ENCODE results near the gene SEZ6. TPM values are rescaled to one million over a fixed set of nuclear protein-coding genes. Genes with fewer than 3 reads are reported as not detected.
A peak's percentile ranks its signal among the peaks of the same experiment; 100 is the strongest.

The SEZ6 gene
- total RNA-seq, 2 donors from 2014 or later = not detected

DNA sequence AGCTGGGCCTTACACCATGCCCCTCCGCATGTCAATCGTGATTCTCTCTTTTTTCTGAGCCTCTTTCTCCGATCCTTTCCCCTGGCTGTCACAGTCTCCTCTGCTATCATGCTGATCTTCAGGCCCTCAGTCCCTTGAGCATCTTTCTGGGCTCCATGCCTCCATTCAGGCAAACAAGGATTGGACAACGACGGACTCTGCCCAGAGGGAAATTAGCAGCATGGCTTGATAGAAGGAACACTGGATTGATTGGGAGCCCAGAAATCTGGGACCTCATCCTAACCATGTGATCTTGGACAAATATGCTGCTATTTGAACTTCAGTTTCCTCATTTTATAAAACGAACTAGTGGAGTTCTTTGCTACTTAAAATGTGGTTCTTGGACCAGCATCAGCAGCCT lies 35.0 kb downstream of the SEZ6 start:
- Histone ChIP-seq H3K4me3 (no peak overlapping the region), H3K27ac (no peak overlapping the region), H3K4me1 (peaks cover 37% of the 10 kb centered on the region), H3K36me3 (replicated peaks in 1 of 2; ENCODE audit: insufficient read depth in 1 of 2, low read depth in 2 of 2) (no peaks in the 10 kb centered on the region), H3K9me3 (no peaks in the 10 kb centered on the region), H3K27me3 (no peaks in the 10 kb centered on the region)
- no peak for TF ChIP-seq POLR2A (IDR thresholded peaks at IDR 0.05)
- TF ChIP-seq, protein P1, sequence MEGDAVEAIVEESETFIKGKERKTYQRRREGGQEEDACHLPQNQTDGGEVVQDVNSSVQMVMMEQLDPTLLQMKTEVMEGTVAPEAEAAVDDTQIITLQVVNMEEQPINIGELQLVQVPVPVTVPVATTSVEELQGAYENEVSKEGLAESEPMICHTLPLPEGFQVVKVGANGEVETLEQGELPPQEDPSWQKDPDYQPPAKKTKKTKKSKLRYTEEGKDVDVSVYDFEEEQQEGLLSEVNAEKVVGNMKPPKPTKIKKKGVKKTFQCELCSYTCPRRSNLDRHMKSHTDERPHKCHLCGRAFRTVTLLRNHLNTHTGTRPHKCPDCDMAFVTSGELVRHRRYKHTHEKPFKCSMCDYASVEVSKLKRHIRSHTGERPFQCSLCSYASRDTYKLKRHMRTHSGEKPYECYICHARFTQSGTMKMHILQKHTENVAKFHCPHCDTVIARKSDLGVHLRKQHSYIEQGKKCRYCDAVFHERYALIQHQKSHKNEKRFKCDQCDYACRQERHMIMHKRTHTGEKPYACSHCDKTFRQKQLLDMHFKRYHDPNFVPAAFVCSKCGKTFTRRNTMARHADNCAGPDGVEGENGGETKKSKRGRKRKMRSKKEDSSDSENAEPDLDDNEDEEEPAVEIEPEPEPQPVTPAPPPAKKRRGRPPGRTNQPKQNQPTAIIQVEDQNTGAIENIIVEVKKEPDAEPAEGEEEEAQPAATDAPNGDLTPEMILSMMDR (IDR thresholded peaks at IDR 0.05) = no peak
- DNase-seq = peak in 1 of 4 donors; percentile 25
- WGBS, 2 donors = 38 to 49% methylated on average over 6 of the region's 6 CpGs
- peak; percentile 39 for ATAC-seq
- intact Hi-C loops (cut with DNase I) = no loop called here

DNA sequence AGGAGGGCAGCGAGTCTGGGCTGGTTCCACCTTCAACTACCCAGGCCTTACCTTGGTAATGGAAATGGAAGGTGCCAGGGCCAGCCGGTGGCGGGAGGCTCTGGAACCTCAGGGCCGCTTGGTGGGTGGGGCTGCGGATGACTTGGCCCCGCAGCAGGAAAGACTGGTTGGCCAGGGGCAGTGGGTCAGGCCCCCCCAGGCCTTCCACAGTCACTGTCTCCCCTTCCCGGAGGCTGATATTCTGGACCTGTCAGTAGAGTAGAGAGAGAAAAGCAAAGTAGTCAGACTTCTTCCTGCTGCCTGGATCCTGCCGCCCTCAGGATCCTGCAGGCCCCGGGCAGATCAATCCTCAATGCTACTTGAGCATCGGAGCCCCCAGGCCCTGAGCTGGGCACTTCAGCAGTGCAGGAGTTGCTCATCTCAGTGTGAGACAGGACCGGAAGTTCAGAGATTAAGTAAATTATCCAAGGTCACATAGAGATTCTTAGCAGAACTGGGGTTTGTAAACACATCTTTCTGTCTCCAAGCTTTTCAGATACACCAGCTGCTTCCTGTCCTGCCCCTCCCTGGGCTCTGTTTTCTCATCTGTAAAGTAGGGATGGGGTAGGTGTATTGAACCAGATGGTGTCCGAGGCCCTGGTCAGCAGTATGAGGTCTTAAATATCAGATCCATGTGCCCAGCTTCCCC lies 36.0 kb downstream of the SEZ6 start:
- DNase-seq (no peak), ATAC-seq (no peak)
- no peaks in the 10 kb centered on the region for H3K9me3 ChIP-seq
- H3K27me3 ChIP-seq = no peaks in the 10 kb centered on the region
- WGBS, 2 donors = 60 to 78% methylated on average over 2 to 12 of the region's 12 CpGs
- H3K4me3 ChIP-seq = no peak overlapping the region
- intact Hi-C loops (cut with DNase I) = no loop called here
- no peak overlapping the region for H3K27ac ChIP-seq
- H3K36me3 ChIP-seq (replicated peaks in 1 of 2; ENCODE audit: insufficient read depth in 1 of 2, low read depth in 2 of 2) = no peaks in the 10 kb centered on the region
- H3K4me1 ChIP-seq = peaks cover 35% of the 10 kb centered on the region
- no peak for TF ChIP-seq POLR2A (IDR thresholded peaks at IDR 0.05)
- TF ChIP-seq, protein P1 (IDR thresholded peaks at IDR 0.05) = no peak

DNA sequence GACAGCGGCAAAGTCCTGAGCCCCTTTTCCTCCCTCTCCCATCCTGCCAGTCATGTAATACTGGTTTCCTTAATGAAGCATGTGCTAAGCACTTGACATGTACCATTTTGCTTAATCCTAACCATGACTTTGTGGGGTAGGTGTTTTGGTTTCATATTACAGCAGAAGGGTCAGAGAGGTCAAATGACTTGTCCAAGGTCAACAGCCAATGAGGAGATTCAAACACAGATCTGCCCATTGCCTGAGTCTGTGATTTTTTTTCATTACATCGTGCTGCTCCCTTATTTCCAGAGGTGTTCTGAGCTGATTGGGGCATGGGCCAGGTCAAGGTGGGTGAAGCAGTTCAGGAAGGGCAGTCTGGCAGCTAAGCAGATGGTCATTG lies 36.9 kb downstream of the SEZ6 start:
- ATAC-seq = no peak
- TF ChIP-seq, protein P1 (IDR thresholded peaks at IDR 0.05) = no peak
- TF ChIP-seq POLR2A (IDR thresholded peaks at IDR 0.05) = no peak
- WGBS, 2 donors = 53 to 54% methylated on average over 2 of the region's 2 CpGs

DNA sequence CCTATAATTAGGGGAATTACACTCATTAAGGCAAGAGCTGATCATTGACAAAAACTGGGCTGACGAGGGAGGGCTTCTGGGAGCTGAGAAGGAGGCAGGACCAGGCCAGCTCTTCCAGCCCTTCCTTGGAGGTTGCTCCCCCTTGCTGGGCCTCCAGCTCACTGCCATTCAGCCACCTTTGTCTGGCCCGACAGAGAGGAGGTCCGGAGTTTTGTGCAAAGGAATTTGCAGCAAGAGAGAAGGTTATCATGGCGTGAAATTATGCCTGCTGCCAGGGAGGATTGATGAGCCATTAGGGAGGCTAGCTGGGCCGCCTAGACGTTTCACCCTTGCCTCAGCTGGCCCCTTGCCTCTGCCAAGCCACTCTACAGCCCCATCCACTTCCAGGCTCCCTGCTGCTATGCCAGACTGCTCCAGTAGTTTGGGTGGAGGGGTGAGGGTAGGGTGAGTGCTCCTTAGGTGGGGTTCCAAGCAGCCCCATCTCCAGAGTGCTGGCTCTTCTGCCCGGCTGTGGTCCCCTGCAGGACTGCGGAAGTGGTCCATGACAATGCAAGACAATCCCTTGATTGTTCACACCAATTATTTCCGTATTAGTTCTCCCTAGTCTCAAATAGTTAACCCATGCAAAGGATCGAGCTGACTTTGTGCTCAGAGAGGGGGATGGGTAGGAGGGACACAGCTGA lies 37.5 kb downstream of the SEZ6 start:
- H3K27ac ChIP-seq = peak overlapping the region in 1 of 4 donors; percentile 16
- TF ChIP-seq POLR2A (IDR thresholded peaks at IDR 0.05) = no peak
- TF ChIP-seq, protein P1 (IDR thresholded peaks at IDR 0.05) = no peak
- H3K4me3 ChIP-seq = no peak overlapping the region
- intact Hi-C loops (cut with DNase I) = no loop called here
- no peaks in the 10 kb centered on the region for H3K9me3 ChIP-seq
- 50 to 61% methylated on average over 7 to 10 of the region's 10 CpGs for WGBS, 2 donors
- H3K4me1 ChIP-seq = peaks cover 23% of the 10 kb centered on the region
- H3K27me3 ChIP-seq = no peaks in the 10 kb centered on the region
- H3K36me3 ChIP-seq (replicated peaks in 1 of 2; ENCODE audit: insufficient read depth in 1 of 2, low read depth in 2 of 2) = no peaks in the 10 kb centered on the region
- ATAC-seq (peak; percentile 12), DNase-seq (peak in 1 of 4 donors; percentile 30)

More for the DNA sequence above, 36.9 kb downstream of the SEZ6 start:
- peaks cover 28% of the 10 kb centered on the region for H3K4me1 ChIP-seq
- H3K9me3 ChIP-seq = no peaks in the 10 kb centered on the region
- no peaks in the 10 kb centered on the region for H3K36me3 ChIP-seq (replicated peaks in 1 of 2; ENCODE audit: insufficient read depth in 1 of 2, low read depth in 2 of 2)
- DNase-seq = no peak
- peak overlapping the region in 1 of 4 donors; percentile 16 for H3K27ac ChIP-seq
- intact Hi-C loops (cut with DNase I) = no loop called here
- H3K27me3 ChIP-seq = no peaks in the 10 kb centered on the region
- H3K4me3 ChIP-seq = no peak overlapping the region
